GM18519 (cell line): ENCODE data around the gene RAB11FIP4.

Experiments used
- ATAC-seq: cut with Tn5 transposase; IDR thresholded peaks from one replicate; pipeline ENCODE4 v1.9.1; 2021; ENCODE audit warnings: mild to moderate bottlenecking, moderate library complexity; ENCODE audit not compliant: unreplicated experiment, low FRiP score

The RAB11FIP4 gene

DNA sequence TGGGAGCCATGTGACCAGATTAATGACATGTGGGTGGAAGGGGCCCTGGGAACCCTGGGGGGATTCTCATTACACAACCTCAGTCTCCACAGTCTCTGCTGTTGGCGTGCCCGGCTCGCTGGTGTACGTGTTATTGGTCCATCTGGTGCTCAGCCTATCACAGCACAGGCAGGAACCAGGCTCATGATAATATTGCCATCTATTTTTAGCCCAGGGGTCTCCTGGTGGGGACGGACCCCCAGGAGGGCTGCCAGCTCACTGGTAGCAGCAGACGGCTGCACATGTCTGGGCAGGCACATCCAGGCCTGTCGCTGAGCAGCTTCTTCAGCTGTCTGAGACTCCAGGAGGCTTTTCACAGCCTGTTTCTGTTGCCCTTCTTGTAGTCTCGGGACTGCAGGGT lies 123.8 kb downstream of the RAB11FIP4 start:
- no peak for ATAC-seq

DNA sequence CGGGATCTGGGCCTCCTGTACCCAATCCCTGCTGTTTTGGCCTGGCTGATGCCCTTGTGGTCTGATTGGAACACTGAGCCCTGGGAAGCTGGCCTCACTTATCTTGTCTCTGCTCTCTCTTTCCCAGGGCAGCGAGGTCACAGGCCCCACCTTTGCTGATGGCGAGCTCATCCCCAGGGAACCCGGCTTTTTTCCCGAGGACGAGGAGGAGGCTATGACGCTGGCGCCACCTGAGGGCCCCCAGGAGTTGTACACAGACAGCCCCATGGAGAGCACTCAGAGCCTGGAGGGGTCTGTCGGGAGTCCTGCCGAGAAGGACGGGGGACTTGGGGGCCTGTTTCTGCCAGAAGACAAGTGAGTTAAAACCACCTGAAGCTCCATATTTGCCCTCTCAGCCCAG lies 126.0 kb downstream of the RAB11FIP4 start:
- ATAC-seq: no peak

DNA sequence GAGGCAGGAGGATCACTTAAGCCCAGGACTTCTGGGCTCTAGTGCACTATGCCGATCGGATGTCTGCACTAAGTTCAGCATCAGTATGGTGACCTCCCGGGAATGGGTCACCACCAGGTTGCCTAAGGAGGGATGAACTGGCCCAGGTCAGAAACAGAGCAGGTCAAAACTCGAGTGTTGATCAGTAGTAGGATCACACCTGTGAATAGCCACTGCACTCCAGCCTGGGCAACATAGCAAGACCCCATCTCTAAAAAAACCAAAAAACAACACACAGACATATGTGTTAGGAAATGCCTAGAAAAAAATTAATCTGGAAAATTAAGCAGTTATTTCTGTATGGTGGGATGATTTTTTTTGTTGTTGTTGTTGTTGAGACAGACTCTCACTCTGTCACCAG lies 127.0 kb downstream of the RAB11FIP4 start:
- no peak for ATAC-seq

DNA sequence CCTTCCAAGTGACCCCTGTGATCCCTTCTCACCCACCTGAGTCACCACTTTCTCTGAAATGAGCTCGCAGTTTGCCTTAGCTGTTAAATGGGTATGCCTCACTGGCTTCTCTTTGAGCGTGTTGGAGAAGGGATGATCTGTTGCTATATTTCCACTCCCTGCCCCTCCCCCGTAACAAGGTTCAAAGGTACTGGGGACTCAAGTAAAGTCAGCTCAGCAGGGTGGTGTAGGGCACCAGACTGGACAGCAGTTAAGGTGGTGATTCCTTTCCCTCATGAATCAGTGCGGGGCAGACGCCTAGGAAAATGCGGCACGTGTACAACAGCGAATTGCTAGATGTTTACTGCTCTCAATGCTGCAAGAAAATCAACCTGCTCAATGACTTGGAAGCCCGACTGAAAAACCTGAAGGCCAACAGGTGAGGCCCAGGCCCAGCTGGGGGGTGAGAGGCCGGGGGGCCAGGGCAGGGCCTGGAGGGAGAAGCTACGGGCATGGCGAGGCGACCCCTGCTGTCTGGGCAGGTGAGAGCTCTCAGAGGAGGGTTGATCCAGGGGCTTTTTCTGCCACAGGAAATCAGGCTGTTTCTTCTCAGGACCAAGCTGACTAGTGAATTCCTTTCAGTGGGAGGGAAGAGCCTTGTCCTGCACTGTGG lies 130.3 kb downstream of the RAB11FIP4 start:
- ATAC-seq: no peak

DNA sequence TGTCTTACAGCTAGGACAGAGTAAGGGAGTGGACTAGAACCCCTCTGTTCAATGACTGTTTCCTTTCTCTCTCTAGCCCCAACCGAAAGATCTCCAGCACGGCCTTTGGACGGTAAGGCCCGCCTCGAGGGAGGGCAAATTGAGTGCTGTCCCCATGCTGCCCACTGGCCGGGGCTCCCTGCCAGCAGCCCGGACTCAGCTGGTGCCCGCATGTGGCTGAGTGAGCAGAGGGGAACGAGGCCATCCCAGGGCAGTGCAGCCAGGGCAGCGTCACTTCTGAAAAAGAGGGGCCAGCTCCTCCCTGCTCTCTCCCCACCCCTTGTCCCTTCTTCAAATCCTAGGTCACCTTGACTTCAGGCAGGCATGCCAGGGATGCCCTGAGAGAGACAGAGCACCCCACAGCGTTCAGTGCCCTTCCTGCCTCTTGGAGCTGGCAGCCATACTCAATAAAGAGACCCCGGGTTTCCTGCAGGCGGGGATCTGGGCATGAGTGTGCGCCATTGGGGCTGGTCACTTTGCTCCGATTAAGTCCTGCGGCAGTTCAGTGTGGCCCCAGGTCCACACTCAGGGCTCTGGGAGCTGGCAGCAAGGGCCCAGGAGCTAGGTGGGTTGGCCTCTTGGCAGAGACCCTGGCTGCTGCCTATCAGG lies 130.9 kb downstream of the RAB11FIP4 start:
- no peak for ATAC-seq

DNA sequence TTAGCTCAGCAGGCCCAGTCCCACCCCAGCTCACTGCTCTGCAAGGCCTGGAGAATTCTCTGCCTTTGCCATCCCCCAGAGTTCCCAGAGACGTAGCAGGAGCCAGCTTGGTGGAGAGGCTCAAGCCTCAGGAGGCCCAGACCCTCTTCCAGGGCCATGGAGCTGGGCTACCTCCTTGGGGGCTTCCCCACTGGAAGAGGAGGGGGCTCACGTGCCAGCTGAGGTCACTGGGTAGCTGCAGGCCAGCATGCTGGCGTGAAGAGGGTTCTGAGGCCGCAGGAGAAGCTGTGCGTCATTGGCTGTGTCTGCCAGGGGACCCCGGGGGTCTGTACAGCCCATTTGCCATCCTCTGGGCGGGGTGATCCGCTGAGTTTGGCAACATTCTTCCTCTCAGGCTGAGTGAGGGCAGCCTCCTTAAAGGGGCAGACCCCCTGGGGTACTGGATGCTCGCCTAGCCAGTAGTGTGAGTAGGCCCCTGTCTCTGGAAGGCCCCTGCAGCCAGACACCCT lies 131.6 kb downstream of the RAB11FIP4 start:
- ATAC-seq: no peak

DNA sequence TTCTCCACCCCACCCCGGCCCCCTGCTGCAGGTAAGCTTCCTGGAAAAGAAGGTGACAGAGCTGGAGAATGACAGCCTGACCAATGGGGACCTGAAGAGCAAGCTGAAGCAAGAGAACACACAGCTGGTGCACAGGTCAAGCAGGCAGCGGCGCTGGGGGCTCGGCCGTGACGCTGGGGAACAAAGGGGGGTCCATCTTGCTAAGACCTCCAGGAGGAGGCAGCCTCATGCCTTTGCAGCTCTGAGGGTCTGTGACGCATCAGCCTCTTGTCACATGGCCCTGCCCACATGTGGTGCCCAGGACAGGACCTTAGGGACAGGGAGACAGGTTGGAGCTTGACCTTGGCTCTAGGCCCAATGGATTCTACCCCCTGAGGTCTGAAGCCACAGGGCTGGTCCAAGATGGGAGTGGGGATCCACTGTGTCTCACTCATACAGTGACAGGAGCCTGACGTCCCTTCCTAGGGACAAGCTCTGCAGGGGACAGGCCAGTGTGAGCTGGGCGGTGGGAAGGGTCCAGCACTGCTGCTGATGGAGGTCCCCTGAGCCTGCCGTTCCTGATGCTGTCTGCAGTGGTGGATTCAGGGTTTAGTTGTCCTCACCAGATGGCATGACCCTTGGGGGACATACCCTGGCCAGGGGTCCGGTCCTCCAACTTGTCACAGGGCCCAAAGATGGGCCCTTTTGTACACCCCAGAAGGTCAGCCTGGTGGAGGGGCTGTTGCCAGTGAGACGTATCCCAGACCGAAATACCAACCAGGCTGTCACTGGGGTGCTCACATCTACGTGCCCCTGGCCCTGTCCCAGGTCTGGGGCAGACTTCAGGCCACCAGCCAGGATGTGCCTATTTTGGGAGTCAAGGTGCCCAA lies 132.6 kb downstream of the RAB11FIP4 start:
- no peak for ATAC-seq

DNA sequence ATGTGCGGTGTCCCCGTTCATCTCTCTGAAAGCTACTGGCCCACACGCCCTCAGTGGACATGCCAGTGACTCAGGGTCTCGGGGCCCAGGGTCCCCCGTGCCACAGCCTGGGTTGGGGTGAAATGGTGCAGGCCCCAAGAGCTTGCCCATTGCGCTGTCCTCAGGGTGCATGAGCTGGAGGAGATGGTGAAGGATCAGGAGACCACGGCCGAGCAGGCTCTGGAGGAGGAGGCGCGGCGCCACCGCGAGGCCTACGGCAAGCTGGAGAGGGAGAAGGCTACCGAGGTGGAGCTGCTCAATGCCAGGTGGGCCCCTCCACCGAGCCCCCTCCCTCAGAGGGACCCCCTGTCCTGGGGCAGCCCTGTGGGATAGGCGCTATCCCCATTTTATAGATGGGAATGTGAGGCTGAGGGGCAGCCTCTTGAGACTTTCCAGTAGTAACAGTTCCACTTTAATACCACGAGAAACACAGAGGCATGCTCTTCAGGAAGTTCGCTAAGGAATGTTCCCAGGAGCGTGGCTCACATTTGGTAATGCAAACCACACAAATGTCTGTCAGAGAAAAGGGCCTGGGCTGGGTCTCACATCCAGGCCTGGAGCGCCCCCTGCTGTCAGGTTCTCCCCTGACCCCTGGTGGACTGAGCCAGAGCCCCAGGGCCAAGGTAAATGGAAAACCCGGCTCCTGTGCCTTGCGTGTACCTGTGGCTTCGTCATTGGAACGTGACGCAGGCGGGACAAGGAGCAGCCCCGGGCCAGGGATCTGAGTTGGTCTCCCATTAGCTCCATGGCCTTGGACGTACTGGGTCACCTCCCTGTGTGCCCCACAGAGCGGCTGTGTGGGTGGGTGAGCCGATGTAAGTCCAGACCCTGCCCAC lies 133.7 kb downstream of the RAB11FIP4 start:
- no peak for ATAC-seq

DNA sequence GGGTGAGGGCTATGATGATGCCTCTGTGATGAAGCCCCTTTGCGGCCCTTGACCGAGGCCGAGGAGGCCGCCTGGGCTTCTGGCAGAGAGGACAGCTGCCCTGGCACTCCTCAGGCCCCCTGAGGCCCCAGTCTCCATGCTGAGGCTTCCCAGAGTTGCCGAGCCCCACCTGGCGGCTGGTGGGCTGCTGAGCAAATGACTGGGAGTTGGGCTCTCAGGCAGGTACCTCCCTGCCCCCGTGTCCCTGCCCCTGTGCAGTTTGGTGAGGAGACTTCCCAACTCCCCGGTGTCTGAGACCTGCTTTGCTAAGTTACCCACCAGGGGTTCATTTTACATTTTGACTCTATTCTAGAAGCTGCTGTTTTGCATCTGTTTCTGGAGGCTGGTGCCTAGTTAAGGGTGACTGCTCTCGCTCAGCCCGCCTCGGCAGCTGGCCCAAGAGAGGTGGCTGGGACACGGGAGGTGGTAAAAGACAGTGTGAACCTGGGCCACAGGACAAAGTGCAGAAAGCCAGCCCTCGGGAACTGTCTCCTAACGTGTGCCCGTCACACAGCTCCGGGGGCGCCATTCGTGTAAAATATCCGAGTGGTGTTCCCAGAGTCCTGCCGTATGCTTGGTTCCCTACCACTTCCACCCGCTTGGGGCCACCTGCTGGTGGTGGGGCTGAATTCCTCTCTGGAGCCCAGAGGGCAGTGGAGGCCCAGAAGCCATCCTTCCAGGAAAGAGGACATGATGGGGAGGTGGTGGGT lies 134.5 kb downstream of the RAB11FIP4 start:
- no peak for ATAC-seq

DNA sequence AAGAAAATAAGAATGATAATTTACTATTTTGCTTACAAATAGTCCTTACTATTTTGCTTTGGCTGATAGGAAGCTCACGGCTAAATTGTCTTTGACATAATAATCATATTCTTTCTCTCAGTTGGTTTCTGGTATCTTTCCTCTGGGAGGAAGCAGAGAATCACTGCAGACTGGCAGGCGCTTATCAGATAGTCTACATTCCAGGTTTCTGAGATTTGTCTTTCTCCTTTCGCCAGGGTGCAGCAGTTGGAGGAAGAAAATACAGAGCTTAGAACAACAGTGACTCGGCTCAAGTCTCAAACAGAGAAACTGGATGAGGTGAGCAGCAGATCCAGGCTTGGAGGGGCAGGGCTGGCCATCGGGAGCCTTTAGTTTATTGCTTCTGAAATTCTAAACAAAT lies 136.1 kb downstream of the RAB11FIP4 start:
- no peak for ATAC-seq

DNA sequence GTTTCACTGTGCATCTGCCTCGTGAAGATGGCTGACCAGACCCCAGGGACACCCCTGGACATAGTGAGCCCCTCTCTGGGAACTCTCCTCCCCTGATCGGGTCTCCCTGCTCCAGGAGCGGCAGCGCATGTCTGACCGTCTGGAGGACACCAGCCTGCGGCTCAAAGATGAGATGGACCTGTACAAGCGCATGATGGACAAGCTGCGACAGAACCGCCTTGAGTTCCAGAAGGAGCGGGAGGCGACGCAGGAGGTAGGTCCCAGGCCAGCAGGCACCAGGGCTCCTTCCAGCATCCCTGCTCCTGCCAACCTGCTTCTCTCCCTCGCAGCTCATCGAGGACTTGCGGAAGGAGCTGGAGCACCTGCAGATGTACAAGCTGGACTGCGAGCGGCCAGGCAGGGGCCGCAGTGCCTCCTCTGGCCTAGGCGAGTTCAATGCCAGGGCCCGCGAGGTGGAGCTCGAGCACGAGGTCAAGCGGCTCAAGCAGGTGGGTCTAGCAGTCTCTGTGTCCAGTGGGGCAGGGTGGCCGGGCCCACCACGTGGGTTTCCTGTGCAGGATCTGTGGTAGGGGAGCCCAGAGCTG lies 136.9 kb downstream of the RAB11FIP4 start:
- ATAC-seq: no peak

DNA sequence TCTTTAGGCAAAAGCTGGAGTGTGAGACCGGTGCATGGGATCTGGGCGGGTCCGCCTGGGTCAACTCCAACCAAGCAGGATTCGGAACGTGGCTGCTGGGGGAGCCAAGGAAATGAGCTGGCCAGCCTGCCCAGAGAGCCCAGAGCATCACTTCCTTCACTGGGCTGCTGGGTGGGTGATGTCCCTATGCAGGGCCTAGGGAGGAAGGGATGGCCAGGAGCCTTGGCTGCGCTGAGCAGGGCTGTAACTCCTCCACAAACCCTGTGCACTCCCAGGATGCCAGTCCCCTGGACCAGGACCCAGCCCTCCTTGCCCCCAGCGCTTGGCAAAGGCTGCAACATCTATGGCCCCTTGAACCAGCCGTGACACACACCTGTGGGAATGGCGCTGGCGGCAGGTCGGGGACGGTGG lies 138.4 kb downstream of the RAB11FIP4 start:
- no peak for ATAC-seq

DNA sequence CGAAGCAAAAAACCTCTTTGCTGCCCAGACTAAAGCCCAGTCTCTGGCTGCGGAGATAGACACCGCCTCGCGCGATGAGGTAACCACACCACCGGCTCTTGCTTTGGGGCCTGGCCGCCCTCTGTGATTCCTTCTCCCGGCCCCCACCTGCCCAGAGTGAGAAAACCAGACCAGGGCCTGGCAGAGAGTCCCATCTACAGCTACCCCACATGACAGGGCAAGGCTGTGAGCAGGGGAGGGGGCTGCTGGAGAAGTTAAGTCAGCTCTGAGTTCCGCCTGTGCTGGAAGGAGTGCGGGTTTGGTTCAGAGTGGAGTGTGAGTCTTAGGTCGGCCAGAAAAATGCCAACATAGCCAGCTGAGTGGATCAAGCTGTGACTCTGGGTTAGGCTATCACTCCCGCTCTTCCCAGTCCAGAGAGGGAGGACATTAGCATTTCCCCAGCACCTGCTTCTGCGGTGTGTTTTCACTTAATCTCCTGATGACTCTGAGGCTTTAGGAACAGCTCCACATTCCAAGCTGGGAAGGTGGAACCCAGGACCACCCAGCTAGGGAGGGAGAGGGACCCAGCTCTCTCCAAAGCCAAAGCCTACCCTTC lies 139.0 kb downstream of the RAB11FIP4 start:
- no peak for ATAC-seq

DNA sequence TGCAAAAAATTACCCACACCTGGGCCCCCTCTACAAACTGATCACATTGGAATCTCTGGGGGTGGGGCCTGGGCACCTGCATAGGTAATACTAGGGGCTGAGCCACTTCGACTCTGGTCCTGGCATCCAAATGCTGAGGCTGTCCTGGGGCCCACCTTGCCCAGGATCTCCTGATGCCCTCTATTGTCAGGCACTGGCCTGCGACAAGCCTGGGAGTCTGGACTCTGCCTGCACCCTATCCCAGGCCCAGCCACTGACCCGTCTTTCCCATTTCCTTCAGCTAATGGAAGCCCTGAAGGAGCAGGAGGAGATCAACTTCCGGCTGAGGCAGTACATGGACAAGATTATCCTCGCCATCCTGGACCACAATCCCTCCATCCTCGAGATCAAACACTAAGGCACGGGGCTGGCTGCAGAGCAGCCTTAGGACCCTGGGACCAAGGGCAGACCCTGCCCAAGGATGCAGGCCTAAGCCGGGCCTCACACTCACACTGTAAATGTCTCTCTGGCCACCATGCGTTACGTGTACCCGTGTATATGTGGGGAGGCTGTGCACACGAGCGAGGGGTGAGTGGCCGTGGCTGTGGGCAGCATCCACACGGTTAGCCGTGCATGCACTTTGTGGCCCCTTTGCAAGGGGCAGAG lies 140.0 kb downstream of the RAB11FIP4 start:
- no peak for ATAC-seq

DNA sequence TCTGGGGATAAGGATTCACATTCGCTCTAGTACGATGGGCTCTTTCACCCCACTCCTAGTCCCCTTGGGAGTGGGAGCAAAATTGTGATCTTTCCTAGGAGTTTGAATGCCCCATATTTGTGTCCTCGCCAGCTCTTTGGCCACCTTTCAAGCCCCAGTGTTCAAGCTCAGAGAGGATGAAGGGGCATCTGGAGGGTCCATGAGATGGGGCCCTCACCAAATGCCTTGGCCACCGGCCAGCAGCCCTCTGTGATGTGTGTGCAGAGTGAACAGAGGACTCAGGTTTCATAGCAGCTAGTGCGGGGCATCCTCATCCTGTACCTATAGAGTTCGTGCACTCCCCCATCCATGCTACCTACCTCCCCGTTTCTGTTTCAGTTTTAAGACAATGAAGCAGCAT lies 140.6 kb downstream of the RAB11FIP4 start:
- no peak for ATAC-seq

DNA sequence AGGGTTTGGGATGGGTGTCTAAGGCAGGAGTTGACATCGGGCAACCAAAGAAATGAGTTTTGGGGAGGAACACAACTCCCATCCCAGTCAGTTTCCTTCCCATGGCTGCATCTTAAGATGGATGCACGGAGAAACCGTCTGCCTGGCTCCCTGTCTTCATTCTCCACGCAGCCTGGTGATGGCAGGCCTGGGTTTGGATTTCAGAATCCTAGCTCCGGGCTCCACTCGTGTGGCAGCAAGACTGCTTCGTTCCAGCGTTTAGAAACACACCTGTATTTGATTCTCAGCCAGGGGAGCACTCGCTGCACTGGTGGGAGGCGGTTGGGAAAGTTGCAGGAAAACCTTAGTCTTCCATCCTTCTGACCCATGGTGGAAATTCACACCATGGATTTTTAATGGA lies 141.1 kb downstream of the RAB11FIP4 start:
- ATAC-seq: no peak

DNA sequence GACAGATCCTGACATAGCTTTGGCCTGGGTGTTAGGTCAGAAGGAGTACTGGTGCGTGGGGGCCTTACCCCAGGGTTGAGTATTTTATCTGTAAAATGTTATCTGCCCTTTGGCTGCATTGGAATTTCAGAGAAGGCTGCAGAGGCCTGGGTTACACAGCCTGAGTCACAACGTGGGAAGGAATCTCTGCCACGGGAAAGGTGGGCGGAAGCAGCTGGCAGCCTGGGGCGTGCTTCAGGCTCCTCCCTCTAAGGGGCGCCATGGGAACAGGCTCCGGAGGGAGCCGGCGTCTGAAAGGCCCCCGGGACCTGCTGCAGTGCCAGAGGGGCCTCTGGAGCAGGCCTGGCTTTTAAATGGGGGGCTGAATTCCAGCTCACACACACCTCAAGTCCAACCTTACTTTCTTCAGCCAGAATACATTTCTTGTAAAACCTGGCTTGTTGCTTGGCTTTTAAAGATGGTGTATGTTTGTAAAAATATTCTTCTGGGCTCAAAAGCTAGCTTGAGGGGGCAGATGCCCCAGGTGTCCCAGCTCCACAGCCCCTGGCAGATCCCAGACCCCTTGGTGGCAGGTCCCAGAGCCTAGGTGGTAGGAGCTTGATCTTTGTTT lies 142.2 kb downstream of the RAB11FIP4 start:
- ATAC-seq: no peak
